Brain microvascular endothelial cell (primary cell): ENCODE data around the gene ZNF280C.

ENCODE experiments used
- DNase-seq: peaks from one replicate; pipeline ENCODE4 v3.0.0-alpha.2; 2020
- H3K27ac ChIP-seq: fragments of 250-450 bp; sonication (Bioruptor Pico); 2 replicates; pipeline ENCODE4 v1.5.1; 2020; ENCODE audit warnings: mild to moderate bottlenecking, moderate library complexity
- H3K27me3 ChIP-seq: fragments of 250-450 bp; sonication (Bioruptor Pico); replicated peaks from 2 replicates; pipeline ENCODE4 v1.5.1; 2020; ENCODE audit warnings: mild to moderate bottlenecking
- H3K36me3 ChIP-seq: fragments of 250-450 bp; sonication (Bioruptor Pico); replicated peaks from 2 replicates; pipeline ENCODE4 v1.5.1; 2020; ENCODE audit warnings: mild to moderate bottlenecking
- H3K4me3 ChIP-seq: 2 replicates; pipeline ENCODE4 v1.5.1; 2011; ENCODE audit warnings: low read depth, mild to moderate bottlenecking, control low read depth, low read length, moderate library complexity
- in situ Hi-C: cut with HindIII; loops from 2 replicates; pipeline ENCODE4 v1.10.0; 2017; ENCODE audit warnings: low sequenced_read_pairs, low pct_ligation_motif_present
- TF ChIP-seq, protein P1 (sequence below): IDR thresholded peaks from 2 replicates; pipeline ENCODE4 v1.5.1; 2011; ENCODE audit warnings: low read depth, mild to moderate bottlenecking, moderate library complexity, low read length, control low read depth, inconsistent platforms; ENCODE audit errors: missing control alignments

Gene ZNF280C

DNA sequence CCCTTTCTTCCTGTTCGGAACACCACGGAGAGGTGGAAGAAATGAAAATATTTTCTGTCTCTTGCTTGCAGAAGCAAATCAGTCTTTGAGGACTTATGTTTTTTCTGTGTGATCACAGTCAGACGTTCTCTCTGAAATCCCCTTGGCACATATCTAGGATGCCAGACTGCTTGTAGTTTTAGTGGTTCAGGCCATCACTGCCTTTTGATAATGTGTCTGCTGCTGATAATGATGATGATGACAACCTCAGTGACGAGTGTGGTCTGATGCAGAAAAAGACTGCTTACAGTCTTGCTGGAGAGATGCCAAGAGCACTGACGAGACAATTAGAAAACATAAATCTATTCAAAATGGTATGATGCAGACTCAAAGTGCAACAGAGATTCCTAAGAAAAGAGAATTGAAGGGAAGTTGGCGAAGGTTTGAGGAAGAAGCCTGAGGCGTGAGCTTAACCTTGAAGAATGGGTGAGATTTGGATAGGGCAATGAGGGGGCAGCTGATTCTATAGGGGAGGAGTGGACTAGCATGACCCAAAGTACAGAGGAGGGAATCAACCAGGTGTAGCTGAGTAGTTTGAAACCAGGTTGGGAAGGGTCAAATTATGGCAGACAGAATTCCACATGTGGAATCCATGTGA, 89.0 kb downstream of the ZNF280C start:
- DNase-seq: peak; percentile 49
- in situ Hi-C loops: no loop called here
- H3K36me3 ChIP-seq: no peaks in the 10 kb centered on the region
- TF ChIP-seq, protein P1, sequence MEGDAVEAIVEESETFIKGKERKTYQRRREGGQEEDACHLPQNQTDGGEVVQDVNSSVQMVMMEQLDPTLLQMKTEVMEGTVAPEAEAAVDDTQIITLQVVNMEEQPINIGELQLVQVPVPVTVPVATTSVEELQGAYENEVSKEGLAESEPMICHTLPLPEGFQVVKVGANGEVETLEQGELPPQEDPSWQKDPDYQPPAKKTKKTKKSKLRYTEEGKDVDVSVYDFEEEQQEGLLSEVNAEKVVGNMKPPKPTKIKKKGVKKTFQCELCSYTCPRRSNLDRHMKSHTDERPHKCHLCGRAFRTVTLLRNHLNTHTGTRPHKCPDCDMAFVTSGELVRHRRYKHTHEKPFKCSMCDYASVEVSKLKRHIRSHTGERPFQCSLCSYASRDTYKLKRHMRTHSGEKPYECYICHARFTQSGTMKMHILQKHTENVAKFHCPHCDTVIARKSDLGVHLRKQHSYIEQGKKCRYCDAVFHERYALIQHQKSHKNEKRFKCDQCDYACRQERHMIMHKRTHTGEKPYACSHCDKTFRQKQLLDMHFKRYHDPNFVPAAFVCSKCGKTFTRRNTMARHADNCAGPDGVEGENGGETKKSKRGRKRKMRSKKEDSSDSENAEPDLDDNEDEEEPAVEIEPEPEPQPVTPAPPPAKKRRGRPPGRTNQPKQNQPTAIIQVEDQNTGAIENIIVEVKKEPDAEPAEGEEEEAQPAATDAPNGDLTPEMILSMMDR: no peak
- no peak overlapping the region for H3K4me3 ChIP-seq
- no peaks in the 10 kb centered on the region for H3K27me3 ChIP-seq
- H3K27ac ChIP-seq: no peak overlapping the region

DNA sequence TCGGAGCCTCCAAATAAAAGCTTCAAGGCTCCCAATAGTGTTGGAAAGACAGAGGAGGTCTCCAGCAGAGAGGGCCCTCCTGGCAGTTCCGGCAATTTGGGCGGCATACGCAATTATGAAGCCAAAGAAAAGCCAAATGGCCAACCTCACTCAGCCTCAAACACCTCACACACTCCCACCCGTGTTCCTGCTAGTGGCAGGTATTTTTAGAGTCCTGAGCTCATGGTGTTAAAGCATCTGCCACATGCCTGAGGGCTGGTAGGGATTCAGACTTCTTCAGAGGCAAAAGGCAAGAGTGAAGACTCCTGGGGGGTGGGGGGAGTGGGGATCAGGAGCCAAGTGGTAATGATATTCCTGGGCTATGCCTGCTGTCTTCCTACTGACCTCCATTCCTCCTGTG, 89.5 kb downstream of the ZNF280C start:
- H3K4me3 ChIP-seq: no peak overlapping the region
- no peak overlapping the region for H3K27ac ChIP-seq
- no peak for DNase-seq
- H3K36me3 ChIP-seq: no peaks in the 10 kb centered on the region
- in situ Hi-C loops: no loop called here
- TF ChIP-seq, protein P1: no peak
- no peaks in the 10 kb centered on the region for H3K27me3 ChIP-seq

DNA sequence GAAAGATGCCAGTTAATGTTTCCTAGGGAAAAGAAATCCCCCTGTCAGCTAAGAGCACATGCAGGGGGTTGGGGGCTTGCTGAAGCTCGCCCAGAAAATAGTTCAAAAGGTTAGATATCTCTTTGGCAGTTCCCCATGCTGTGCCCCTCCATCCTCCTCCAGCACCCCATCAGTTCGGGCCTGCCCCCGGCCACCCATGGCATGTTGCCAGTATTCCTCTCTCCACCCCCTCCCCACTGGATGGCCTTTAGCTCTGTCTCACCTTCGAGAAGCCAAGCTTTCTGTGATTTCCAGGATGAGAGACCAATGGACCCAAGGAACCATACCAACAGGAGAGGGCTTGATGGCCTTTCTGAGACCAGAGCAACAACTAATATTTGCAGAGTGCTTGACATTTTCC, 91.8 kb downstream of the ZNF280C start:
- Histone ChIP-seq H3K36me3 (no peaks in the 10 kb centered on the region), H3K27ac (no peak overlapping the region), H3K27me3 (no peaks in the 10 kb centered on the region), H3K4me3 (no peak overlapping the region)
- DNase-seq: no peak
- TF ChIP-seq, protein P1: no peak
- in situ Hi-C loops: no loop called here

DNA sequence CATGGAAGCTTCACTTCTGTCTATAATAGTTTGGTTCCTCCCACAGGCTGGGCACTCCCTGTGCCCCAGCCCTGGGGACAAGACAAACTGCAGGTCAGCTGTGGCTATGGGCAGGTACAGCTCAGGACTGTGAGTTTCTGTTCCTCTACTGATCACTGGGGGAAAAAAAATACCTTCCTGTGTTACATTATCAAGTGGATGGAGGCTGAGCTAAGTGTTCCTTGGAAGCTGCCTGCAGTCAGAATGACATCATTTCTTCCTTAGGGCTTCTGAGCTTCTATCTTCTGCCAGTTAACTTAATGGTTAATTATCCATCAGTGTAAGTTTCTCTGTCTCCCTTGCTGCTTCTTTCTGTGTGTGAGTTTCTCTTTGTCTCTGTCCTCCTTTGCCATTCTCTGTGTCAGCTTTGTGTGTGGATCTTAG, 92.3 kb downstream of the ZNF280C start:
- Histone ChIP-seq H3K27ac (no peak overlapping the region), H3K36me3 (no peaks in the 10 kb centered on the region), H3K4me3 (no peak overlapping the region), H3K27me3 (no peaks in the 10 kb centered on the region)
- no peak for DNase-seq
- in situ Hi-C loops: no loop called here
- TF ChIP-seq, protein P1: no peak

DNA sequence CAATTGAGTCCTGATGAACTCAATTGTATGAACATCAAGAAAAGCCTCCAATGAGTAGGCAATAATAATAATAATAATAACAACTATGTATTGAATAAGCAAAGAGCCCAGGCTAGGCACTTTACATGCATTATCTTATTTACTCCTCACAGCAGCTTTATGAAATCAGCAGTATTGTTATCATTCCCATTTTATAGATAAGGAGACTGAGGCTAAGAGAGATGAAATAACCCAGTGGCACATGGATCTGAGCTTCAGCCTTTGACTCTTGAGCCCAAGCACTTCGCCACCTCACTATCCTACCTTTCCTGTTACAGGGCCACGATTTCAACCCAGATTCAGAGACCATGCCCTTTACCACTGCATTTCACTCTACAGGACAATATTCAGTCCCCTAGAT, 93.8 kb downstream of the ZNF280C start:
- Histone ChIP-seq H3K36me3 (no peaks in the 10 kb centered on the region), H3K27ac (no peak overlapping the region), H3K4me3 (no peak overlapping the region), H3K27me3 (no peaks in the 10 kb centered on the region)
- TF ChIP-seq, protein P1: no peak
- DNase-seq: no peak
- in situ Hi-C loops: no loop called here

DNA sequence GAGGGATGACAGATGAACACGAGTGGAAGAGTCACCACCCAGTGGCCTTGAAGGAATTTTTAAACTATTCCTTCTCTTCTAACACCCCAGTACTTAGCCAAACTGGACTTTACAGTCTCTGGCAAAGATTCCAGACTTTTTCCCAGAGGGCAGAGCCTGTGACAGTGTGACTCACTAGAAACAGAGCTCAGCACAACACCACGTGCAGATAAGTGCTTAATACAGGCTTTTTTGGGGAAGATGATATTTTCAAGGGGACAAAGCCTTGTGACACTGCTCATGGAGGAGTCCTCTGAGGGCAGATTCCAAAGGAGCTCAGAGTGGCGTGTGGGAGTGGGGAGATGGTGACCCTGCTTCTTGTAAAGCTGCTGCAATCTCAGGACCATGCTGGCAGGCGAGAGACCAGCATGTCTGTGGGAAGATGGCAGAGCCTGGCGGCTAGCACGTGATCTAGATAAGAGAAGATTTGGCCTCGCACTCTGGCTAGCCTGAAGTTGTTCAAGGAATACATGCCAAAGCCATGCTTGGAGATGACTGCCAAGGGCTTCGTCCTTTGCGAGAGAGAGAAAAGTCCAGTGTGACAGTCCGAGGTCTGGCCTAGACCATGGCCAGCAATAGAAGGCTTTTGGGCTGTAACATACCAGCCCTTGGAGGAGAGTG, 94.5 kb downstream of the ZNF280C start:
- no peaks in the 10 kb centered on the region for H3K27me3 ChIP-seq
- H3K27ac ChIP-seq: peak overlapping the region; percentile 80
- H3K36me3 ChIP-seq: no peaks in the 10 kb centered on the region
- H3K4me3 ChIP-seq: no peak overlapping the region
- TF ChIP-seq, protein P1: no peak
- in situ Hi-C loops: no loop called here
- DNase-seq: peak; percentile 50
